ENCODE measurements around the gene ELAVL3.

The ELAVL3 gene

DNA sequence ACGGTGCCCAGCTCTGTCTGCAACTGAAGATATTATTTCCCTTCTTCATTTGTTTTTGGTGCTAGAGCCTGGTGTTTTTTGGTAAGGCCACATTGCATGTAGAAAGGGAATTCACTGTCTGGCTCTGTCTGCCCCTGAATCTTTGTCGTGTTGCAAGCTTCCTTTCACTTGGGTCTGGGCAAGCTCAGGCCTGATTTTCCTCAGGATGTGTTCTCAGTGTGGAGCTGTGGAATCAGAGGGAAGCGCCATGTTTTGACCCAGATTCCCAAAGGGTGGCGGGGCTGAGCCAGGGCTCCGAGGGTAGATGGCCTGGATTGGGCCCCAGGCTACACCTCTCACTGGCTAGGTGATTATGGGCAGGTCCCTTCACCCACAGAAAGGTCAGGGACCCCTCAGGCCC lies 36.8 kb downstream of the ELAVL3 start:
- TF ChIP-seq RARB (CRISPR knock-in tag; IDR thresholded peaks at IDR 0.05) (no peak), ZNF70 (CRISPR knock-in tag; IDR thresholded peaks at IDR 0.05) (no peak), PPARA (CRISPR knock-in tag; IDR thresholded peaks at IDR 0.05; ENCODE audit: borderline replicate concordance) (no peak), ZFP3 (CRISPR knock-in tag; IDR thresholded peaks at IDR 0.05) (no peak), ZNF8 (CRISPR knock-in tag; IDR thresholded peaks at IDR 0.05) (no peak)
- no peak for ATAC-seq

DNA sequence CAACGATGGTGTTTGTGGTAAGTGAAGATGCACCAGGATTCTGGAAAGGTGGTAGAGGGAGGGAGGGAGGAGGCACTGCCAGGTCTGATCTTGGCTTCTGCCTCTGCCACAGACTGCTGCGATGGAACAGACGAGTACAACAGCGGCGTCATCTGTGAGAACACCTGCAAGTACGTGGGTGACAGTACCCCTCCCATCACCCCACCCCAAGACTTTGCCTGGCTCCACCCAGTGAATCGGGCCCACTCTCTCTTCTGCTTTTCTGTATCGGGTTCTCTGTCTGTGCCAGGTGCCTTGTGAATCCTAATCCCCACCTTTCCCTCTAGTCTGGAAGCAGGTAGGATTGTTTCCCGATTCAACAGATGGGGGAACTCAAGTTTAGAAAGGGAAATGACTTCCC lies 42.9 kb downstream of the ELAVL3 start:
- TF ChIP-seq, protein P1, sequence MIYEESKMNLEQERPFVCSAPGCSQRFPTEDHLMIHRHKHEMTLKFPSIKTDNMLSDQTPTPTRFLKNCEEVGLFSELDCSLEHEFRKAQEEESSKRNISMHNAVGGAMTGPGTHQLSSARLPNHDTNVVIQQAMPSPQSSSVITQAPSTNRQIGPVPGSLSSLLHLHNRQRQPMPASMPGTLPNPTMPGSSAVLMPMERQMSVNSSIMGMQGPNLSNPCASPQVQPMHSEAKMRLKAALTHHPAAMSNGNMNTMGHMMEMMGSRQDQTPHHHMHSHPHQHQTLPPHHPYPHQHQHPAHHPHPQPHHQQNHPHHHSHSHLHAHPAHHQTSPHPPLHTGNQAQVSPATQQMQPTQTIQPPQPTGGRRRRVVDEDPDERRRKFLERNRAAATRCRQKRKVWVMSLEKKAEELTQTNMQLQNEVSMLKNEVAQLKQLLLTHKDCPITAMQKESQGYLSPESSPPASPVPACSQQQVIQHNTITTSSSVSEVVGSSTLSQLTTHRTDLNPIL (CRISPR knock-in tag; IDR thresholded peaks at IDR 0.05; ENCODE audit: low read depth): no peak
- TF ChIP-seq RARB (CRISPR knock-in tag; IDR thresholded peaks at IDR 0.05): no peak
- TF ChIP-seq, protein P2, sequence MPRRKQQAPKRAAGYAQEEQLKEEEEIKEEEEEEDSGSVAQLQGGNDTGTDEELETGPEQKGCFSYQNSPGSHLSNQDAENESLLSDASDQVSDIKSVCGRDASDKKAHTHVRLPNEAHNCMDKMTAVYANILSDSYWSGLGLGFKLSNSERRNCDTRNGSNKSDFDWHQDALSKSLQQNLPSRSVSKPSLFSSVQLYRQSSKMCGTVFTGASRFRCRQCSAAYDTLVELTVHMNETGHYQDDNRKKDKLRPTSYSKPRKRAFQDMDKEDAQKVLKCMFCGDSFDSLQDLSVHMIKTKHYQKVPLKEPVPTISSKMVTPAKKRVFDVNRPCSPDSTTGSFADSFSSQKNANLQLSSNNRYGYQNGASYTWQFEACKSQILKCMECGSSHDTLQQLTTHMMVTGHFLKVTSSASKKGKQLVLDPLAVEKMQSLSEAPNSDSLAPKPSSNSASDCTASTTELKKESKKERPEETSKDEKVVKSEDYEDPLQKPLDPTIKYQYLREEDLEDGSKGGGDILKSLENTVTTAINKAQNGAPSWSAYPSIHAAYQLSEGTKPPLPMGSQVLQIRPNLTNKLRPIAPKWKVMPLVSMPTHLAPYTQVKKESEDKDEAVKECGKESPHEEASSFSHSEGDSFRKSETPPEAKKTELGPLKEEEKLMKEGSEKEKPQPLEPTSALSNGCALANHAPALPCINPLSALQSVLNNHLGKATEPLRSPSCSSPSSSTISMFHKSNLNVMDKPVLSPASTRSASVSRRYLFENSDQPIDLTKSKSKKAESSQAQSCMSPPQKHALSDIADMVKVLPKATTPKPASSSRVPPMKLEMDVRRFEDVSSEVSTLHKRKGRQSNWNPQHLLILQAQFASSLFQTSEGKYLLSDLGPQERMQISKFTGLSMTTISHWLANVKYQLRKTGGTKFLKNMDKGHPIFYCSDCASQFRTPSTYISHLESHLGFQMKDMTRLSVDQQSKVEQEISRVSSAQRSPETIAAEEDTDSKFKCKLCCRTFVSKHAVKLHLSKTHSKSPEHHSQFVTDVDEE (CRISPR knock-in tag; IDR thresholded peaks at IDR 0.05): no peak
- TF ChIP-seq ISL1 (CRISPR knock-in tag; IDR thresholded peaks at IDR 0.05): no peak
- no peak for TF ChIP-seq ZNF70 (CRISPR knock-in tag; IDR thresholded peaks at IDR 0.05)
- TF ChIP-seq, protein P3, sequence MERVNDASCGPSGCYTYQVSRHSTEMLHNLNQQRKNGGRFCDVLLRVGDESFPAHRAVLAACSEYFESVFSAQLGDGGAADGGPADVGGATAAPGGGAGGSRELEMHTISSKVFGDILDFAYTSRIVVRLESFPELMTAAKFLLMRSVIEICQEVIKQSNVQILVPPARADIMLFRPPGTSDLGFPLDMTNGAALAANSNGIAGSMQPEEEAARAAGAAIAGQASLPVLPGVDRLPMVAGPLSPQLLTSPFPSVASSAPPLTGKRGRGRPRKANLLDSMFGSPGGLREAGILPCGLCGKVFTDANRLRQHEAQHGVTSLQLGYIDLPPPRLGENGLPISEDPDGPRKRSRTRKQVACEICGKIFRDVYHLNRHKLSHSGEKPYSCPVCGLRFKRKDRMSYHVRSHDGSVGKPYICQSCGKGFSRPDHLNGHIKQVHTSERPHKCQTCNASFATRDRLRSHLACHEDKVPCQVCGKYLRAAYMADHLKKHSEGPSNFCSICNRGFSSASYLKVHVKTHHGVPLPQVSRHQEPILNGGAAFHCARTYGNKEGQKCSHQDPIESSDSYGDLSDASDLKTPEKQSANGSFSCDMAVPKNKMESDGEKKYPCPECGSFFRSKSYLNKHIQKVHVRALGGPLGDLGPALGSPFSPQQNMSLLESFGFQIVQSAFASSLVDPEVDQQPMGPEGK (CRISPR knock-in tag; IDR thresholded peaks at IDR 0.05; ENCODE audit: borderline replicate concordance): no peak
- TF ChIP-seq TOX (CRISPR knock-in tag; IDR thresholded peaks at IDR 0.05; ENCODE audit: borderline replicate concordance): no peak
- TF ChIP-seq SNAI2 (CRISPR knock-in tag; IDR thresholded peaks at IDR 0.05): no peak
- no peak for TF ChIP-seq ZFP3 (CRISPR knock-in tag; IDR thresholded peaks at IDR 0.05)
- TF ChIP-seq ZNF8 (CRISPR knock-in tag; IDR thresholded peaks at IDR 0.05): no peak
- no peak for TF ChIP-seq CSDC2 (CRISPR knock-in tag; IDR thresholded peaks at IDR 0.05)
- TF ChIP-seq, protein P4, sequence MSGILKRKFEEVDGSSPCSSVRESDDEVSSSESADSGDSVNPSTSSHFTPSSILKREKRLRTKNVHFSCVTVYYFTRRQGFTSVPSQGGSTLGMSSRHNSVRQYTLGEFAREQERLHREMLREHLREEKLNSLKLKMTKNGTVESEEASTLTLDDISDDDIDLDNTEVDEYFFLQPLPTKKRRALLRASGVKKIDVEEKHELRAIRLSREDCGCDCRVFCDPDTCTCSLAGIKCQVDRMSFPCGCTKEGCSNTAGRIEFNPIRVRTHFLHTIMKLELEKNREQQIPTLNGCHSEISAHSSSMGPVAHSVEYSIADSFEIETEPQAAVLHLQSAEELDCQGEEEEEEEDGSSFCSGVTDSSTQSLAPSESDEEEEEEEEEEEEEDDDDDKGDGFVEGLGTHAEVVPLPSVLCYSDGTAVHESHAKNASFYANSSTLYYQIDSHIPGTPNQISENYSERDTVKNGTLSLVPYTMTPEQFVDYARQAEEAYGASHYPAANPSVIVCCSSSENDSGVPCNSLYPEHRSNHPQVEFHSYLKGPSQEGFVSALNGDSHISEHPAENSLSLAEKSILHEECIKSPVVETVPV (CRISPR knock-in tag; IDR thresholded peaks at IDR 0.05): no peak
- ATAC-seq: no peak

DNA sequence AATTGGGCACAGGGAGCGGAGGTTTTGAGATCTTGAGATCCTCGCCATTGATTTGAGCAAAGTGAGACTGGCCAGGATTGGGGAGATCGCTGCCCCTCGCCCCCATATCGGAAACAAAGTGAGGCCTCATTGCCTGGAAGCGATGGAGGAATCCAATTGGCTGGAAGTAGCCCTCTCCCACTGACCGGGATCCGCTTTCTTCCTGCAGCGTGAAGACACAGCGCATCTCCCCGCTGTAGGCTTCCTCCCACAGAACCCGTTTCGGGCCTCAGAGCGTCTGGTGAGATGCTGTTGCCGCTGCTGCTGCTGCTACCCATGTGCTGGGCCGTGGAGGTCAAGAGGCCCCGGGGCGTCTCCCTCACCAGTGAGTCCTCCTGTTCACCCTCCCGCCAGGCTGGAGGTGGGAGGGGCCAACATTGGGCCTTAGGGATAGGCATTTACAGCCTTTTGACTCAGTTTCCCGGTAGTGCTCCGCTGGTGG lies 45.0 kb downstream of the ELAVL3 start:
- no peak for TF ChIP-seq ZNF70 (CRISPR knock-in tag; IDR thresholded peaks at IDR 0.05)
- no peak for TF ChIP-seq ARNTL (CRISPR knock-in tag; IDR thresholded peaks at IDR 0.05; ENCODE audit: borderline replicate concordance, low read depth)
- TF ChIP-seq, protein P3 (CRISPR knock-in tag; IDR thresholded peaks at IDR 0.05; ENCODE audit: borderline replicate concordance): no peak
- TF ChIP-seq, protein P1 (CRISPR knock-in tag; IDR thresholded peaks at IDR 0.05; ENCODE audit: low read depth): no peak
- no peak for TF ChIP-seq CSDC2 (CRISPR knock-in tag; IDR thresholded peaks at IDR 0.05)
- no peak for TF ChIP-seq ZNF8 (CRISPR knock-in tag; IDR thresholded peaks at IDR 0.05)
- no peak for TF ChIP-seq ESRRG (CRISPR knock-in tag; IDR thresholded peaks at IDR 0.05)
- no peak for TF ChIP-seq BACH2 (CRISPR knock-in tag; IDR thresholded peaks at IDR 0.05; ENCODE audit: borderline replicate concordance)
- no peak for TF ChIP-seq PPARA (CRISPR knock-in tag; IDR thresholded peaks at IDR 0.05; ENCODE audit: borderline replicate concordance)
- TF ChIP-seq SNAI2 (CRISPR knock-in tag; IDR thresholded peaks at IDR 0.05): no peak
- no peak for TF ChIP-seq RARB (CRISPR knock-in tag; IDR thresholded peaks at IDR 0.05)
- no peak for TF ChIP-seq OSR1 (CRISPR knock-in tag; IDR thresholded peaks at IDR 0.05)
- TF ChIP-seq GLIS3 (CRISPR knock-in tag; IDR thresholded peaks at IDR 0.05): no peak
- peak; percentile 19 for ATAC-seq
